Activated T-cell treated with anti-CD3 and anti-CD28 coated beads, Interleukin-2, amount 50 U/mL, for 48 hours (primary cell): ENCODE measurements around the gene EMILIN1.

Source experiments
- DNase-seq, 2 experiments: peaks; one replicate each; pipeline ENCODE4 v3.0.0-alpha.2; 2020

The EMILIN1 gene

DNA sequence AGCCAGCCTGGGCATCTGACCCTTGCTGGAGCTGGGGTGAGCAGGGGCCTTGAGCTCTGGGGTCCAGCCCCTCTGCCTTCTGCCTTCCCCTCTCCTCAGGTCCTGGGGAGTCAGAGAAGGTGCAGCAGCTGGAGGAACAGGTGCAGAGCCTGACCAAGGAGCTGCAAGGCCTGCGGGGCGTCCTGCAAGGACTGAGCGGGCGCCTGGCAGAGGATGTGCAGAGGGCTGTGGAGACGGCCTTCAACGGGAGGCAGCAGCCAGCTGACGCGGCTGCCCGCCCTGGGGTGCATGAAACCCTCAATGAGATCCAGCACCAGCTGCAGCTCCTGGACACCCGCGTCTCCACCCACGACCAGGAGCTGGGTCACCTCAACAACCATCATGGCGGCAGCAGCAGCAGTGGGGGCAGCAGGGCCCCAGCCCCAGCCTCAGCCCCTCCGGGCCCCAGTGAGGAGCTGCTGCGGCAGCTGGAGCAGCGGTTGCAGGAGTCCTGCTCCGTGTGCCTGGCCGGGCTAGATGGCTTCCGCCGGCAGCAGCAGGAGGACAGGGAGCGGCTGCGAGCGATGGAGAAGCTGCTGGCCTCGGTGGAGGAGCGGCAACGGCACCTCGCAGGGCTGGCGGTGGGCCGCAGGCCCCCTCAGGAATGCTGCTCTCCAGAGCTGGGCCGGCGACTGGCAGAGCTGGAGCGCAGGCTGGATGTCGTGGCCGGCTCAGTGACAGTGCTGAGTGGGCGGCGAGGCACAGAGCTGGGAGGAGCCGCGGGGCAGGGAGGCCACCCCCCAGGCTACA, 3.8 kb downstream of the EMILIN1 start:
- DNase-seq: no peak

DNA sequence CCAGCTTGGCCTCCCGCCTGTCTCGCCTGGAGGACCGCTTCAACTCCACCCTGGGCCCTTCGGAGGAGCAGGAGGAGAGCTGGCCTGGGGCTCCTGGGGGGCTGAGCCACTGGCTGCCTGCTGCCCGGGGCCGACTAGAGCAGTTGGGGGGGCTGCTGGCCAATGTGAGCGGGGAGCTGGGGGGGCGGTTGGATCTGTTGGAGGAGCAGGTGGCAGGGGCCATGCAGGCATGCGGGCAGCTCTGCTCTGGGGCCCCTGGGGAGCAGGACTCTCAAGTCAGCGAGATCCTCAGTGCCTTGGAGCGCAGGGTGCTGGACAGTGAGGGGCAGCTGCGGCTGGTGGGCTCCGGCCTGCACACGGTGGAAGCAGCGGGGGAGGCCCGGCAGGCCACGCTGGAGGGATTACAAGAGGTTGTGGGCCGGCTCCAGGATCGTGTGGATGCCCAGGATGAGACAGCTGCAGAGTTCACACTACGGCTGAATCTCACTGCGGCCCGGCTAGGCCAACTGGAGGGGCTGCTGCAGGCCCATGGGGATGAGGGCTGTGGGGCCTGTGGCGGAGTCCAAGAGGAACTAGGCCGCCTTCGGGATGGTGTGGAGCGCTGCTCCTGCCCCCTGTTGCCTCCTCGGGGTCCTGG, 4.5 kb downstream of the EMILIN1 start:
- no peak for DNase-seq

DNA sequence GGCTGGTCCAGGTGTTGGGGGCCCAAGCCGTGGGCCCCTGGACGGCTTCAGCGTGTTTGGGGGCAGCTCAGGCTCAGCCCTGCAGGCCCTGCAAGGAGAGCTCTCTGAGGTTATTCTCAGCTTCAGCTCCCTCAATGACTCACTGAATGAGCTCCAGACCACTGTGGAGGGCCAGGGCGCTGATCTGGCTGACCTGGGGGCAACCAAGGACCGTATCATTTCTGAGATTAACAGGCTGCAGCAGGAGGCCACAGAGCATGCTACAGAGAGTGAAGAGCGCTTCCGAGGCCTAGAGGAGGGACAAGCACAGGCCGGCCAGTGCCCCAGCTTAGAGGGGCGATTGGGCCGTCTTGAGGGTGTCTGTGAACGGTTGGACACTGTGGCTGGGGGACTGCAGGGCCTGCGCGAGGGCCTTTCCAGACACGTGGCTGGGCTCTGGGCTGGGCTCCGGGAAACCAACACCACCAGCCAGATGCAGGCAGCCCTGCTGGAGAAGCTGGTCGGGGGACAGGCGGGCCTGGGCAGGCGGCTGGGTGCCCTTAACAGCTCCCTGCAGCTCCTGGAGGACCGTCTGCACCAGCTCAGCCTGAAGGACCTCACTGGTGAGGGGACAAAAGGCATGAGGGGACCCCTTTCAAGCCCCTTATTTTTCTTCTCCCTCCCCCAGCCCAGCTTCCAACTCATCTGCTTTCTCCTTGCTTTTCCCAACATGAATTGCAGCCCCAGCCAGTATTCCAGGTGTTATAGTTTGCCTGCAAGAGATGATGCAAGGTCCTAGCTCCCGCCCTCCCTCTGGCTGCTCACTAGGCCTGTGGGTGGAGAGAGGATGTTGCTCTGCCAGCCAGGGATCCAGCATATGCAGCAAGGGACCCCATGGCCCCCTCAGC, 5.2 kb downstream of the EMILIN1 start:
- DNase-seq: no peak

DNA sequence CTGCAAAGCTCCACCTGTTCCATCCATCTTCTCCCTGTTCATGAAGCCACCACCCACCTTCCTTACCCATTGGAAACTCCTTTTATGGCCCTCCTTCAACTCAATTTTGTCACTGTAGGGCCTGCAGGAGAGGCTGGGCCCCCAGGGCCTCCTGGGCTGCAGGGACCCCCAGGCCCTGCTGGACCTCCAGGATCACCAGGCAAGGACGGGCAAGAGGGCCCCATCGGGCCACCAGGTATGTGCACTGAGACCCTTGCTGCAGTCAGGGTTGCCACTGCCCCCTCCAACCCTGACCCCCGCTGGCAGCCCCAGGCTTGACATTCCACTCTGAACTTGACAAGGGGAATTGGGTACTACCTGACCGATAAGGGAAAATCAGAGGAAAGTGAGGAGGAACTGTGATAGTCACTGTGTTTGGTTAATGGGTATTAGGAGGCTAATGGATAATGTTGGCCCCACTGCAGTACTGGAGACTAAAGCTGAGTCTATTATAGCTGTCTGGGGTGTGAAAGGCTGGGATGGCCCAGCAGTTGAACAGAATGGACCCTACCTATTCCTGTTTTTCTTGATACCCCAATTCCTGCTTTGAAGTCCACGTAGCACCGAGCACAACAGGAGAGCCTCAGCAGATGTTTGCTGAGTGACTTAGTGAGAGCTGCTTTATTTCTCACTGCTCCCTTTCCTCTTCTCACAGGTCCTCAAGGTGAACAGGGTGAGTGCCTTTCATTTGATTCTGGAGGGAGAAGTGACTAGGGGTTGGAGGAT, 6.1 kb downstream of the EMILIN1 start:
- DNase-seq: no peak

DNA sequence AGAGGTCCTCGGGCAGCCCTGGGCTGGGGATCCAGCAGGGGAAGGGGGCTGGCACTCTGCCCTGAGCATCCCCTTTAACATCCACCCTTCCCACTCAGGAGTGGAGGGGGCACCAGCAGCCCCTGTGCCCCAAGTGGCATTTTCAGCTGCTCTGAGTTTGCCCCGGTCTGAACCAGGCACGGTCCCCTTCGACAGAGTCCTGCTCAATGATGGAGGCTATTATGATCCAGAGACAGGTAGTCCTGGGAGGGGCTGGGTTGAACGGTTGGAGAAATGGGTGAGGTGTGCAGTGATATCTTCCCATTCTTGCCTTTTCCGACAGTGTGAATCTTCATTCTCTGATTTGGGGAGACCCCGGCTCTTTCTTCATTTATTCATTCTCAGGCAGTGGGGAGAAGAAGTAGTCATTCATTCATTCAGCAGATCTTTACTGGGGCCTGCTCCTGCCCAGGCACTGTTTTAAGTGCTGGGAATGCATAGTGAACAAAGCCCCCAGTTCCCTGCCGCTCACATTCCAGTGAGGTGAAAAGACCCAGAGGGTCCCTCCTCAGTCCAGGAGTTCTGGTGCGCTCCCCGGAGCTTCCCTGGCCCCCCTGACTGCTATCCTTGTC, 6.8 kb downstream of the EMILIN1 start:
- DNase-seq: no peak

DNA sequence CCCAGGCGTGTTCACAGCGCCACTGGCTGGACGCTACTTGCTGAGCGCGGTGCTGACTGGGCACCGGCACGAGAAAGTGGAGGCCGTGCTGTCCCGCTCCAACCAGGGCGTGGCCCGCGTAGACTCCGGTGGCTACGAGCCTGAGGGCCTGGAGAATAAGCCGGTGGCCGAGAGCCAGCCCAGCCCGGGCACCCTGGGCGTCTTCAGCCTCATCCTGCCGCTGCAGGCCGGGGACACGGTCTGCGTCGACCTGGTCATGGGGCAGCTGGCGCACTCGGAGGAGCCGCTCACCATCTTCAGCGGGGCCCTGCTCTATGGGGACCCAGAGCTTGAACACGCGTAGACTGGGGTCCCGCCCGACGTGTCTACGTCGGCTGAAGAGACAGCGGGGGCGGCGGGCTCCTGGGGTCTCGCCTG, 7.3 kb downstream of the EMILIN1 start:
- peak; percentile 65 to 68 for DNase-seq

- peak; percentile 98 to 100 for DNase-seq
These were observed 7.8 kb downstream of the EMILIN1 start for GRCh38 chr2:27086090-27086723.

DNA sequence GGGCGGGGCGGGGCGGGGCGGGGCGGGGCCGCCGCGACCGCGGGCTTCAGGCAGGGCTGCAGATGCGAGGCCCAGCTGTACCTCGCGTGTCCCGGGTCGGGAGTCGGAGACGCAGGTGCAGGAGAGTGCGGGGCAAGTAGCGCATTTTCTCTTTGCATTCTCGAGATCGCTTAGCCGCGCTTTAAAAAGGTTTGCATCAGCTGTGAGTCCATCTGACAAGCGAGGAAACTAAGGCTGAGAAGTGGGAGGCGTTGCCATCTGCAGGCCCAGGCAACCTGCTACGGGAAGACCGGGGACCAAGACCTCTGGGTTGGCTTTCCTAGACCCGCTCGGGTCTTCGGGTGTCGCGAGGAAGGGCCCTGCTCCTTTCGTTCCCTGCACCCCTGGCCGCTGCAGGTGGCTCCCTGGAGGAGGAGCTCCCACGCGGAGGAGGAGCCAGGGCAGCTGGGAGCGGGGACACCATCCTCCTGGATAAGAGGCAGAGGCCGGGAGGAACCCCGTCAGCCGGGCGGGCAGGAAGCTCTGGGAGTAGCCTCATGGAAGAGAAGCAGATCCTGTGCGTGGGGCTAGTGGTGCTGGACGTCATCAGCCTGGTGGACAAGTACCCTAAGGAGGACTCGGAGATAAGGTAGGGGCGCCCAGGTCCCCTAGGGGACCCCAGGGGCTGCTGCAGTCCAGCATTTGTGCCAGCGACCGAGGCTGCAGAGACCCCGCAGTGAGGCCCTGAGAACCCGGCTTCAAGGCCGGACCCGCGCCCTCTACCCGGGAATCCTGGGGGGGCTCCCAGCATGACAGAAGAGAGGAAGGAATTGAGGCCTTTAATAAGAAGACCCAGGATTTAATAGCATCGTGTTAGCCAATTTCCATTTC, 8.5 kb downstream of the EMILIN1 start, which contains the start of gene KHK:
Gene KHK (plus strand): TSS at position 49 of the 870 bp plus-strand sequence. CDS start 488 bp downstream, at position 537.
- no peak for DNase-seq

DNA sequence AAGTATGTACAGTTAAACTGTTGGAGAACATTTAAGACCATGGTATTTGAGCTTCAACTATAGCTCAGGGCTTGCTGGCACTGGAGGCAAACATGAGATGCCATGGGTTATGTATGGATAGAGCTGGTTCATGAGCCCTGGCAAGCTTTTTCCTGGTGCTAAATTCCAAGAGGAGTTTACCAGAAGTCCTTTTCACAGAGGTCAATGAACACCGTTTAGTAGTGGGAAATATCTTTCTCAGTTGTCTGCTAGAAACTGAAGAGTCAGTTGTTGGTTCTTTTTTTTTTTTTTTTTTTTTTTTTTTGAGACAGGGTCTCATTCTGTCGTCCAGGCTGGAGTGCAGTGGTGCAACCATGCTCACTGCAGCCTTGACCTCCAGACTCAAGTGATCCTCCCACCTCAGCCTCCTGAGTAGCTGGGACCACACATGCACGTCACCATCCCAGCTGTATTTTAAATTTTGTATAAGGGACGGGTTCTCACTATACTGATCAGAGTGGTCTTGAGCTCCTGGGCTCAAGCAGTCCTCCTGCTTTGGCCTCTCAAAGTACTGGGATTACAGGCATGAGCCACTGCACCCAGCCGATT, 9.5 kb downstream of the EMILIN1 start:
- DNase-seq: no peak

GRCh38 chr2:27088634-27089033, 10.2 kb downstream of the EMILIN1 start:
- no peak for DNase-seq

DNA sequence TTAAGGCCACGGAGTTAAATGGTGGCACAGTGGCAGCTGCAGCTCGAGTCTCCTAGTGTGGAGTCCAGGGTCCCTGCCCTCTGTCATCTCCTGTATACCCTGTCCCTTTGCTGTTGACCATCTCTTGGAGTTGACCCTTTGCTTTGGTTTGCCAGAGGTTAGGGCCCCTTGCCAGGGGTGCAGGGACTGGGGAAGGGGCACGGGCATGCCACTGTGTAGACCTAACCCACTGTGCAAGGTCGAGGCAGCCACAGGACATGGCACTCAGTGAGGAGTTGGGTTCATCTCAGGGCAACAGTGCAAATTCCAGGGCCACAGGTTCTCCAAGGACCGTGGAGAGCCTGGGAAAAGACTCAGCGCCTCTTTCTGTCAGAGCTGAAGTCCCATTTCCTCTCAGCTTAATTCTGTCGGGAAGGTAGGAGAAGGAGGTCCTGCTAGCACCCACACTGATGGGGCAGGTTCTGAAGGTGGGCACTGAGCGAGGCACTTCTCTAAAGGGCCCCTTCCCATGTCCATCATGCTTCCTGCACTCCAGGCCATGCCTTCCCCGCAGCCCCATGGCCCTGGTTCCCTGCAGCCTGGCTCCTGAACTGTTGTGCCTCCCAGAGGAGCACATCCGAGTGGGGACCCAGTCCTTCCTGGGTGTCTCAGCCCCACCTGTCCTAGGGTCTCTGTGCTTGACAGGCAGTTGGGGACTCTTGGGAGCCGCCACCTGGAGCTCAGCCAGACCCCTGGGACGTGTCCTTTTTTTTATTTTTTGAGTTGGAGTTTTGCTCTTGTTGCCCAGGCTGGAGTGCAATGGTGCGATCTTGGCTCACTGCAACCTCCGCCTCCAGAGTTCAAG, 10.9 kb downstream of the EMILIN1 start:
- no peak for DNase-seq

GRCh38 chr2:27091746-27092695, 13.6 kb downstream of the EMILIN1 start:
- DNase-seq: no peak

DNA sequence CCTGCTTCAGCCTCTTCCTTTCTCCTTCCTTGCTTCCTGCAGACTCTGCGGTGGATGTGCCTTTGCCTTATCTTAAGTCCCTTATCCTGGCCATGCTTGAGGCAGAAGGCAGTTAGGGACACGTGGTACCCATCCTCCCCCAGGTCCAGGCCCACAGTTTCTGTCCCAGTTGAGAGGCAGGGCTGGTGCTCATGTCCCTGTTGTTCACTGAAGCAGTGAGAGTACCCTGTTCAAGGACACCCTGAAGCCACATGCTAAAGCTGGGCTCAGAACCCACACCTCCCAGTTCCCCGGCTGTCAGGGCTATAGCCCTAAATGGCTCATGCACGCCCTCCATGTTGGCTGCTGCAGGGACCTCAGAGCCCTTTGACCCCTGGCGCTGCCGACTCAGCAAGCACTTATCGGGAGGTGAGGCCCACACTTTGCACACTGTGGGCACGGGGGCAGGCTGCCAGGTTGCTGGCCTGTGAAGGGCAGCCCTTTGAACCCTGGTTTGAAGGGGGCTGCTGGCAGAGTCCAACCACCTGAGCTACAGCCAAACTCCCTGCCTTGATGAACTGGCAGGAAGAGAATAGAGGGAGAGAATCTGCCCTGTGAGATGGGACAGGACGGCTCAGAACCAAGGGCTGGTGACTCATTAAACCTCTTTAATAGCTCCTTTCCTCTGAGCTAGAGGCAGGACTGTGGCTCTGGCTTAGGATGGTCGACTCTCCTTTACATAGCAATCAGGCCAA, 14.4 kb downstream of the EMILIN1 start:
- no peak for DNase-seq

DNA sequence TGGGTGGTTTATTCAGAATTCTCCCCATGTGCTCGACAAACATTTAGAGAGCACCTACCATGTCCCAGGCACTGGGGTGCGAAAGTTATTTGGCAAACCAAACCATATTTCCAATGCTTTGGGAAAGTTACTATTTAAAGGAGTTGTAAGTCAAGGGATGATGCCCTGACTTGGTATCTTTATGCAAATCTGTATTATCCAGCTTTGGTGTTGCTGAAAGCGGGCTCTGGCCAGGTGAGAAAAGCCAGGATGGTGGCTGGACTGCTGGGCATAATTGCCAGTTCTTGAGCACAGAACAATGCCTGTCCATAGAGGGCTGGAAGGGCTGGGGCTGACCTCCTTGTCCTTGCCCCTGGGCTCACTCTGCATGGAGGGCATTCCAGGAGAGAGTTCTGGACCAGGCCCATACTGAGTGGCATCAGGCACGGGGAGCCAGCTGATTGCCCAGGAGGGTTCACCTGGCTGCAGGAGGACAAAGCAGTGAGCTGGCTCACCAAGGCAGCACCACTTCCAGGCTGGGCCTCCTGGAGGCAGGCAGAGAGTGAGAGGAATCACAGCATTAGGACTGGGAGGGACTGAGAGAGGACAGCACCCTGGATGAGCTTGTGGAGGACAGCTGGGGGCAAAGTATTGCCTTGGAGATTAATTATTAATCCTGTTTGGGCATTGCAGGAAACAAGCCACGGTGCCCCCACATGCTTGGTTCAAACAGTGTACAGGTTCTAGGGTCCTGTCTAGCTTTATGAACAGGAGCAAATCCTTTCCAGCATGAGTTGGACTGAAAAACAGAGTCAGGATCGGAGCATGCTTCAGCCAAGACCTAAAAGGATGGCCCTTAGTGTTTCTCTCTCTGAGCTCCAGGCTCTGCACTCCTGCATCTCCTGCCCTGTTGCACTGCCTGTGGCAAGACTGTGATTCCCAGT, 15.3 kb downstream of the EMILIN1 start:
- DNase-seq: no peak

- no peak for DNase-seq
These were observed 16.1 kb downstream of the EMILIN1 start for GRCh38 chr2:27094353-27094984.

GRCh38 chr2:27095427-27095744, 17.0 kb downstream of the EMILIN1 start:
- no peak for DNase-seq
